ENCODE measurements around the gene TMPRSS3.

DNA sequence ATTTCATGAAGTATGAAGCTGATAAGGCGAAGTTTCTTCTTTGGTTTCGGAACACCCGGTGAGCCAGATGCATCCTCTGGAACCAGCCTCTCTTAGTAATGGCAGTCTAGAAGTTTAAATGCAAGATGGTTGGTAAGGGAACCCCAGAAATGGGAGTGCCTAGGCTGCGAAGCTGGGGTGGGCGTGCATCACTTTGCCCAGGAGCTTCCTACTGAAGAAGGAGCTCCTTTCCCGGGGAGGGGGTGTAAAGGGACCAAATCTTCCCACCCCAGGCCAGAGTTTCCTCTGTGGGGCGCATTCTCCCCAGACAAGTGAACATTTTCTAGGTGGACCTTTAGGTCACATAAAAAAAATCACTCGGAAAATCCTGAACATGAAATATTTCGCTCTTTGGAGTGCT is 49.4 kb downstream of the TMPRSS3 start:
- TF ChIP-seq, protein P1, sequence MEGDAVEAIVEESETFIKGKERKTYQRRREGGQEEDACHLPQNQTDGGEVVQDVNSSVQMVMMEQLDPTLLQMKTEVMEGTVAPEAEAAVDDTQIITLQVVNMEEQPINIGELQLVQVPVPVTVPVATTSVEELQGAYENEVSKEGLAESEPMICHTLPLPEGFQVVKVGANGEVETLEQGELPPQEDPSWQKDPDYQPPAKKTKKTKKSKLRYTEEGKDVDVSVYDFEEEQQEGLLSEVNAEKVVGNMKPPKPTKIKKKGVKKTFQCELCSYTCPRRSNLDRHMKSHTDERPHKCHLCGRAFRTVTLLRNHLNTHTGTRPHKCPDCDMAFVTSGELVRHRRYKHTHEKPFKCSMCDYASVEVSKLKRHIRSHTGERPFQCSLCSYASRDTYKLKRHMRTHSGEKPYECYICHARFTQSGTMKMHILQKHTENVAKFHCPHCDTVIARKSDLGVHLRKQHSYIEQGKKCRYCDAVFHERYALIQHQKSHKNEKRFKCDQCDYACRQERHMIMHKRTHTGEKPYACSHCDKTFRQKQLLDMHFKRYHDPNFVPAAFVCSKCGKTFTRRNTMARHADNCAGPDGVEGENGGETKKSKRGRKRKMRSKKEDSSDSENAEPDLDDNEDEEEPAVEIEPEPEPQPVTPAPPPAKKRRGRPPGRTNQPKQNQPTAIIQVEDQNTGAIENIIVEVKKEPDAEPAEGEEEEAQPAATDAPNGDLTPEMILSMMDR (IDR thresholded peaks at IDR 0.05): no peak
- no peak for TF ChIP-seq POLR2A (IDR thresholded peaks at IDR 0.05)
